Measurements from ENCODE around the gene CZIB. TPM values are rescaled to one million over a fixed set of nuclear protein-coding genes. Genes with fewer than 3 reads are reported as not detected.

CZIB gene
- total RNA-seq: 36.0 and 36.9 TPM in 2 replicates

GRCh38 chr1:53220171-53220961, at the start of gene CZIB:
TSS of gene CZIB (minus strand) at chr1:53220634. CDS start at chr1:53220575, 59 bp downstream.

GRCh38 chr1:53238197-53239155, 18.0 kb upstream of the CZIB start, which contains the start of gene MAGOH:
TSS of gene MAGOH (minus strand) at chr1:53238518. CDS start at chr1:53238448, 70 bp downstream.

GRCh38 chr1:53196485-53197290, 23.7 kb downstream of the CZIB start, which contains the start of gene CPT2:
TSS of gene CPT2 (plus strand) at chr1:53196824. CDS start at chr1:53196944, 120 bp downstream.

Other genes with a start within 250 kb of the CZIB start
- gene PODN, start 158.4 kb downstream of the CZIB start, total RNA-seq: 0.48 TPM in 1 of 2 replicates, not detected in the other
- not detected in 2 replicates for gene SLC1A7, start 78.0 kb downstream of the CZIB start, total RNA-seq
- gene CPT2, start 23.8 kb downstream of the CZIB start, total RNA-seq: 8.2 and 15.1 TPM in 2 replicates
- gene MAGOH, start 17.9 kb upstream of the CZIB start, total RNA-seq: 21.1 and 28.7 TPM in 2 replicates
- 16.2 and 16.9 TPM in 2 replicates for gene LRP8, start 107.4 kb upstream of the CZIB start, total RNA-seq
- gene DMRTB1, start 238.8 kb upstream of the CZIB start, total RNA-seq: not detected in 2 replicates